WTC11 (cell line): Measurements from ENCODE around the gene RAPH1.

Experiments used
- CTCF ChIP-seq: fragments of 200-600 bp; IDR thresholded peaks from 2 replicates; pipeline ENCODE4 v1.8.0; 2022; ENCODE audit warnings: antibody characterized with exemption
- FOXJ3 ChIP-seq: sonication (generic); formaldehyde crosslinking; IDR thresholded peaks from 2 replicates; pipeline ENCODE4 v1.9.0; 2021; ENCODE audit warnings: missing genetic modification reagents, mild to moderate bottlenecking, borderline replicate concordance

GRCh38 chr2:203352604-203353255 is 182.4 kb downstream of the RAPH1 start:
- TF ChIP-seq CTCF: no peak
- no peak for TF ChIP-seq FOXJ3 (CRISPR knock-in tag)
